Thyroid gland (tissue), 4 donors: ENCODE measurements around the gene KCNIP4.

Experiments used
- POLR2A ChIP-seq, 2 donors: fragments of 450-650 bp; IDR thresholded peaks; one replicate each; pipeline ENCODE4 v1.6.1; 2017; ENCODE audit warnings: antibody characterized with exemption in 2 of 2, mild to moderate bottlenecking in 2 of 2, moderate library complexity in 1 of 2
- TF ChIP-seq, protein P1 (sequence below), 6 experiments: fragments of 200-600 bp in 3 of 6; fragments of 450-650 bp in 3 of 6; sonication (generic) in 3 of 6; IDR thresholded peaks; one replicate each; pipeline ENCODE4 v1.5.1; 2016 to 2019; ENCODE audit warnings: antibody characterized with exemption in 6 of 6, mild to moderate bottlenecking in 2 of 6, inconsistent platforms in 1 of 6, moderate library complexity in 1 of 6

DNA sequence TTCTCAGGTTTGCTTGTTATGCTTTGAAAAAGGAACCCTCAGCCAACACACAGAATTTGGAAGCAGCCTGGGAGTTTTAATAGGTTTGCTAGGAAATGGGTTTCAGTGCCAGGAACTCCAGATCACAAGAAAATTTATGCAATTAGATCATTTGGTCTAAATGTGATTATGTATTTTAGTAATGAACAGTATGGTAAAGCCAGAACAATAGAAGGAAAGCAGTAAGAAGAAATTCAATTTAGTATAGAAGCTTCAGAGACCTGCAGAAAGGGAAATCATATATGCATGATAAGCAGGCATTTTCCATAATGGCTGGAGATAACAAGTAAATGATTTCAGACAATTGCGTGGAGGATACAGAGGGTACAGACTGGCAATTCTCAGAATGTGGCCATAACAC is 184.7 kb downstream of the KCNIP4 start:
- TF ChIP-seq, protein P1, sequence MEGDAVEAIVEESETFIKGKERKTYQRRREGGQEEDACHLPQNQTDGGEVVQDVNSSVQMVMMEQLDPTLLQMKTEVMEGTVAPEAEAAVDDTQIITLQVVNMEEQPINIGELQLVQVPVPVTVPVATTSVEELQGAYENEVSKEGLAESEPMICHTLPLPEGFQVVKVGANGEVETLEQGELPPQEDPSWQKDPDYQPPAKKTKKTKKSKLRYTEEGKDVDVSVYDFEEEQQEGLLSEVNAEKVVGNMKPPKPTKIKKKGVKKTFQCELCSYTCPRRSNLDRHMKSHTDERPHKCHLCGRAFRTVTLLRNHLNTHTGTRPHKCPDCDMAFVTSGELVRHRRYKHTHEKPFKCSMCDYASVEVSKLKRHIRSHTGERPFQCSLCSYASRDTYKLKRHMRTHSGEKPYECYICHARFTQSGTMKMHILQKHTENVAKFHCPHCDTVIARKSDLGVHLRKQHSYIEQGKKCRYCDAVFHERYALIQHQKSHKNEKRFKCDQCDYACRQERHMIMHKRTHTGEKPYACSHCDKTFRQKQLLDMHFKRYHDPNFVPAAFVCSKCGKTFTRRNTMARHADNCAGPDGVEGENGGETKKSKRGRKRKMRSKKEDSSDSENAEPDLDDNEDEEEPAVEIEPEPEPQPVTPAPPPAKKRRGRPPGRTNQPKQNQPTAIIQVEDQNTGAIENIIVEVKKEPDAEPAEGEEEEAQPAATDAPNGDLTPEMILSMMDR (IDR thresholded peaks at IDR 0.05), result no peak
- TF ChIP-seq POLR2A (IDR thresholded peaks at IDR 0.05), result no peak
